Measurements from ENCODE around the gene EPB41L3.

EPB41L3 gene

DNA sequence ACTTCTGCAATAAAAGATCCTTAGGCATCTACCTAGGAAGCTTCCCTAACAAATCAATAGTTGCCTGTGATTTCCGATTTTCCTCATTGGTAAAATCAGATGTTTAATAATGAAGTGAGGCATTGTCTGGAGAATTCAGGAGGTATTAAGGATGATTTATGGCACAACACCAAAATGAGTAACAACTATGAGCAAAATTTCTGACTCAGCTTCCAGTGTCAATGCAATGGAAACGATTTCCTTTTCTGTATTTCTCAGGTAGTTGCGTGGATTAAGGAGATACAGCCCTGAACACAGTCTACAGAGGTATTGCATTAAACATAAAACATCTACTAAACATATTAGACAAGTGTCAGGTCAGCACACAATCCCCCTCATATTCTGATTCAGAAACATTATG is 99.5 kb downstream of the EPB41L3 start:
- TF ChIP-seq, protein P1, sequence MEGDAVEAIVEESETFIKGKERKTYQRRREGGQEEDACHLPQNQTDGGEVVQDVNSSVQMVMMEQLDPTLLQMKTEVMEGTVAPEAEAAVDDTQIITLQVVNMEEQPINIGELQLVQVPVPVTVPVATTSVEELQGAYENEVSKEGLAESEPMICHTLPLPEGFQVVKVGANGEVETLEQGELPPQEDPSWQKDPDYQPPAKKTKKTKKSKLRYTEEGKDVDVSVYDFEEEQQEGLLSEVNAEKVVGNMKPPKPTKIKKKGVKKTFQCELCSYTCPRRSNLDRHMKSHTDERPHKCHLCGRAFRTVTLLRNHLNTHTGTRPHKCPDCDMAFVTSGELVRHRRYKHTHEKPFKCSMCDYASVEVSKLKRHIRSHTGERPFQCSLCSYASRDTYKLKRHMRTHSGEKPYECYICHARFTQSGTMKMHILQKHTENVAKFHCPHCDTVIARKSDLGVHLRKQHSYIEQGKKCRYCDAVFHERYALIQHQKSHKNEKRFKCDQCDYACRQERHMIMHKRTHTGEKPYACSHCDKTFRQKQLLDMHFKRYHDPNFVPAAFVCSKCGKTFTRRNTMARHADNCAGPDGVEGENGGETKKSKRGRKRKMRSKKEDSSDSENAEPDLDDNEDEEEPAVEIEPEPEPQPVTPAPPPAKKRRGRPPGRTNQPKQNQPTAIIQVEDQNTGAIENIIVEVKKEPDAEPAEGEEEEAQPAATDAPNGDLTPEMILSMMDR (IDR thresholded peaks at IDR 0.05; ENCODE audit: control extremely low read depth, extremely low read depth, low read depth, missing control alignments), result no peak
- ChIA-PET CTCF (no interaction called here), POLR2A (no interaction called here)
- DNase-seq (ENCODE audit: extremely low spot score), result no peak

- DNase-seq (ENCODE audit: extremely low spot score), result no peak
- ChIA-PET POLR2A (no interaction called here), CTCF (no interaction called here)
- TF ChIP-seq, protein P1 (IDR thresholded peaks at IDR 0.05; ENCODE audit: control extremely low read depth, extremely low read depth, low read depth, missing control alignments), result no peak
Measured at GRCh38 chr18:5439986-5440696, 103.7 kb downstream of the EPB41L3 start.

GRCh38 chr18:5434425-5434824 is 109.4 kb downstream of the EPB41L3 start:
- TF ChIP-seq, protein P1 (IDR thresholded peaks at IDR 0.05; ENCODE audit: control extremely low read depth, extremely low read depth, low read depth, missing control alignments), result no peak
- CTCF ChIA-PET, result no interaction called here

GRCh38 chr18:5431836-5432575 is 111.8 kb downstream of the EPB41L3 start:
- no peak for DNase-seq (ENCODE audit: extremely low spot score)
- POLR2A ChIA-PET, result no interaction called here
- CTCF ChIA-PET, result interaction anchor here (1.2 to 3.2 kb wide), 3 partner anchors 12 to 16 kb away, joined by 4 to 16 read pairs (median 4); no protein-coding TSS in a partner anchor
- TF ChIP-seq, protein P1 (IDR thresholded peaks at IDR 0.05; ENCODE audit: control extremely low read depth, extremely low read depth, low read depth, missing control alignments), result no peak

More at GRCh38 chr18:5434425-5434824, 109.4 kb downstream of the EPB41L3 start:
- POLR2A ChIA-PET, result no interaction called here
- DNase-seq (ENCODE audit: extremely low spot score), result no peak

GRCh38 chr18:5430131-5430530 is 113.7 kb downstream of the EPB41L3 start:
- TF ChIP-seq, protein P1 (IDR thresholded peaks at IDR 0.05; ENCODE audit: control extremely low read depth, extremely low read depth, low read depth, missing control alignments), result no peak
- POLR2A ChIA-PET, result no interaction called here
- no peak for DNase-seq (ENCODE audit: extremely low spot score)
- CTCF ChIA-PET, result no interaction called here

DNA sequence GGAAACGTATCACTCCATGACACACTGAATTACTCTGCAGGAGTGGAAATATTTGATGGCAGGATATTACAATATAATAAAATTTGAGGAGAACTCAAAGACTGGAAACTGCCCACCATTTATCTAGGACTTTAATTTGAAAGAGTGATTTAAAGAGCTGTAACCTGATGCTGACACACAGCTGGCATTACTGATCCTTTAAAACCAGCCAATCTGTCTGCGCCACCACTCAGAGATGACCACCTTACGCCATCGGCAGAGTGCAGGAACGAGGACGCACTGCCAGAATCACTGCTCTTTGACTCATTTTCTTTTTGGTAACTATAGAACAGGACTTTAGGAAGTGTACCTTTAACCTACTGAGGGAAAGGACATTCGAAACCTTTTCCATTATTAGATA is 114.1 kb downstream of the EPB41L3 start:
- TF ChIP-seq, protein P1 (IDR thresholded peaks at IDR 0.05; ENCODE audit: control extremely low read depth, extremely low read depth, low read depth, missing control alignments), result no peak
- no peak for DNase-seq (ENCODE audit: extremely low spot score)
- ChIA-PET POLR2A (no interaction called here), CTCF (no interaction called here)
